SW480 (cell line): Measurements from ENCODE around the gene ARHGEF38.
"Not testable (repeated sequence)": the region's sequence is repeated elsewhere in the genome, so short reads cannot be mapped to it uniquely, and the experiment has no call there.

ENCODE experiments used
- DNase-seq: peaks from one replicate; pipeline ENCODE4 v3.0.0-alpha.2; 2016; ENCODE audit warnings: low spot score

The ARHGEF38 gene

GRCh38 chr4:105560421-105560848 is 8.0 kb downstream of the ARHGEF38 start:
- DNase-seq, result no peak

GRCh38 chr4:105563352-105563751 is 10.9 kb downstream of the ARHGEF38 start:
- DNase-seq, result no peak

- DNase-seq, result no peak
Measured at GRCh38 chr4:105568584-105568983, 16.2 kb downstream of the ARHGEF38 start.

- DNase-seq, result no peak
Measured at GRCh38 chr4:105569057-105569865, 16.8 kb downstream of the ARHGEF38 start.

GRCh38 chr4:105569866-105570236 is 17.4 kb downstream of the ARHGEF38 start:
- DNase-seq, result no peak

- no peak for DNase-seq
Measured at GRCh38 chr4:105572296-105572695, 19.9 kb downstream of the ARHGEF38 start.

GRCh38 chr4:105586638-105587328 is 34.4 kb downstream of the ARHGEF38 start:
- DNase-seq, result no peak

- no peak for DNase-seq
Measured at GRCh38 chr4:105587841-105588240, 35.4 kb downstream of the ARHGEF38 start.

GRCh38 chr4:105588252-105588651 is 35.8 kb downstream of the ARHGEF38 start:
- DNase-seq, result no peak

GRCh38 chr4:105591573-105591972 is 39.2 kb downstream of the ARHGEF38 start:
- no peak for DNase-seq

GRCh38 chr4:105594099-105595010 is 41.9 kb downstream of the ARHGEF38 start:
- DNase-seq, result no peak

- no peak for DNase-seq
Measured at GRCh38 chr4:105596684-105597083, 44.3 kb downstream of the ARHGEF38 start.

- DNase-seq, result no peak
Measured at GRCh38 chr4:105598052-105598451, 45.6 kb downstream of the ARHGEF38 start.

- DNase-seq, result no peak
Measured at GRCh38 chr4:105598787-105599186, 46.4 kb downstream of the ARHGEF38 start.

GRCh38 chr4:105599482-105599881 is 47.1 kb downstream of the ARHGEF38 start:
- no peak for DNase-seq

- DNase-seq, result no peak
Measured at GRCh38 chr4:105599932-105600655, 47.7 kb downstream of the ARHGEF38 start.

GRCh38 chr4:105600951-105601350 is 48.5 kb downstream of the ARHGEF38 start:
- DNase-seq, result no peak

- no peak for DNase-seq
Measured at GRCh38 chr4:105601406-105601805, 49.0 kb downstream of the ARHGEF38 start.

- DNase-seq, result no peak
Measured at GRCh38 chr4:105603158-105603557, 50.7 kb downstream of the ARHGEF38 start.

GRCh38 chr4:105605493-105605892 is 53.1 kb downstream of the ARHGEF38 start:
- DNase-seq, result no peak

GRCh38 chr4:105607876-105608275 is 55.5 kb downstream of the ARHGEF38 start:
- DNase-seq, result no peak

- not testable (repeated sequence) for DNase-seq
Measured at GRCh38 chr4:105609819-105610218, 57.4 kb downstream of the ARHGEF38 start.
